Ramos (cell line): Measurements from ENCODE around the gene CCL19.

ENCODE experiments used
- in situ Hi-C: fragments of 300-500 bp; cut with MboI; formaldehyde crosslinking; loops from one replicate; pipeline ENCODE4 v1.14.3; 2022; ENCODE audit warnings: low sequenced_read_pairs; ENCODE audit not compliant: unreplicated experiment

The CCL19 gene

DNA sequence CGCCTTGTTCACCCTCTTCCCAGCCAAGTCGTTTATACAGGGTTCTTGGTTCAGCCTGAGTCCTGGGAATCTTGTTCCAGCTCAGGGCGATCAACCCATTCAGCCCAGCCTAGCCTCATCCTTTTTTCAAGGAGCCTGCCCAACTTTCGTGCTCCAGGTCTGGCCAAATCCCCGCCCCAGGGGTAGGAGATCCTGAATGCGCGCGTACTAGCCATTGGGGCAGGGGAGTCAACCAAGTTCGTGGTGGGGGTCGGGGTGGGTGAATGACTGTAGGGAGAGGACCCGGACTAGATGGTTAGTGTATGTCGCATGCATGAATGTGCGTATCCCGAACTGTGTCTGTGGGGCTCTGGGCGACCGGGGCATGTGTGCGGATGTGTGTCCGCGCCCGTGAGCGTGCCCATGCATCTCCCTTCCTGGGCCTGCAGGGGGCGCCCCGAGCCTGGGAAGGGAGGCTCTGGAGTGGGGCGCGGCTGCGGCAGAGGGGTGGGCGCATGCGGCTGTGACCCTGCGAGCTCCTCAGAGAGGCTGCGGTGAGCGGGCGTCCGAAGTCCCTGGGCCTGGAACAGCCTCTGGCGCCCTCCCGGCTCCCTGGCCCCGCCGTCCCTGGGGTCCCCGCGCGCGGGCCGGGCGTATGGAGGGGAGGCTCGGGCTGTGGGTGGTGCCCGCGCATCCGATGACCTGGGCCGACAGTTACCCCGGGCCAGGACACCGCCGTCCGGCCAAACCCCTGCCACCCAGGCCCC lies 10.1 kb upstream of the CCL19 start:
- in situ Hi-C loops = no loop called here

DNA sequence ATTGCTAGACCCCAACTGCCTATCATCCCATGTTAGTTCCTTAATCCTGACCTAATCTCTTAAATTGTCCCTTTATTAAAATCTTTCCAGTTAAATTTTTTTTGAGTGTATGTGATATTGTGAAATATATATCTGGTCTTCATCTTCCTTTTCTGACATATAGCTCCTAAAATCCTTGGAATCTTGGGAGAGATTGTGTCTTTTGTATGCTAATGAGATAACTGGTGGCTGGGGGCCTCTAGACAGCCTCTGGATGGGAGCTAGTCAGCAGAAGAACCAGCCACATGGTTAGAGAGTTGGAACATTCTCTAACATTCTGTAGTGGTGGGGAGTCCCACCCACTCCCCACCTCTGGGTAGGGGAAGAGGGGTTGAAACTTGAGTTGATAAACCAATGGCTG lies 3.7 kb upstream of the CCL19 start:
- in situ Hi-C loops = no loop called here

GRCh38 chr9:34693560-34693959 lies 2.5 kb upstream of the CCL19 start:
- in situ Hi-C loops = no loop called here

DNA sequence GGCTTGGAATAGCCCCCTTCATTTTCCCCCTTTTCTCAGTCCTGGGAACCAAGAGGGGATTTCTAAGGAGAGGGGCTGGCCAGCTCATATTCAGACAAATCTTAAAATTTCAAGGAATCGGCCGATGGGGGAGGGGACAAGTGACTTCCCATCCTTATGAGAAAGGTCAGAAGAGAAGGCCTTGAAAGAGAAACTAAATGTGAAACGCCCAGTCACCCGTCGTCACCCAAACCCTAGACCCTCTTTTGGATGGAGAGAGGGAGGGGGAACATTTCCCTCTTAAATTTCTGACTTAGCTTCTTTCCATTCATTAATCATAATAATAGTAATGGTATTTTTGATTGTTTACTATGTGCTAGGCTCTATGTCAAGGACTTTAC lies 850 bp upstream of the CCL19 start:
- in situ Hi-C loops = no loop called here

DNA sequence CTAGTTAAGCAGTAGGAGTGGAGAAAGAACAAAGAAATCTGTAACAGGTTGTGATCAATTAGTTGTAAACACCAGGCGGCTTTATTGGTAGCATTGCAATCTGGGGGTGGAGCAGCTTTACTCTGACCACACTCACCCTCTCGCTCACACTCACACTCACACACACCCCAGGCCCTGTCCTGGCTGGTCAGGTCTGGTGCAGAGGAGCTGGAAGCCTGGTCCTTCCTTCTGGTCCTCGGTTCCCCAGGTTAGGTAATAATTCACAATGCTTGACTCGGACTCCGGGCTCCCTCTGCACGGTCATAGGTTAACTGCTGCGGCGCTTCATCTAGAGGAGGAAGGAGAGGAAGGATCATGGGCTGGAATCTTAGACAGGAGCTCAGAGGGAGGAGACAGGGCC lies 1.6 kb downstream of the CCL19 start:
- in situ Hi-C loops = no loop called here

- in situ Hi-C loops = no loop called here
Observed at GRCh38 chr9:34689116-34689470, 2.0 kb downstream of the CCL19 start.

DNA sequence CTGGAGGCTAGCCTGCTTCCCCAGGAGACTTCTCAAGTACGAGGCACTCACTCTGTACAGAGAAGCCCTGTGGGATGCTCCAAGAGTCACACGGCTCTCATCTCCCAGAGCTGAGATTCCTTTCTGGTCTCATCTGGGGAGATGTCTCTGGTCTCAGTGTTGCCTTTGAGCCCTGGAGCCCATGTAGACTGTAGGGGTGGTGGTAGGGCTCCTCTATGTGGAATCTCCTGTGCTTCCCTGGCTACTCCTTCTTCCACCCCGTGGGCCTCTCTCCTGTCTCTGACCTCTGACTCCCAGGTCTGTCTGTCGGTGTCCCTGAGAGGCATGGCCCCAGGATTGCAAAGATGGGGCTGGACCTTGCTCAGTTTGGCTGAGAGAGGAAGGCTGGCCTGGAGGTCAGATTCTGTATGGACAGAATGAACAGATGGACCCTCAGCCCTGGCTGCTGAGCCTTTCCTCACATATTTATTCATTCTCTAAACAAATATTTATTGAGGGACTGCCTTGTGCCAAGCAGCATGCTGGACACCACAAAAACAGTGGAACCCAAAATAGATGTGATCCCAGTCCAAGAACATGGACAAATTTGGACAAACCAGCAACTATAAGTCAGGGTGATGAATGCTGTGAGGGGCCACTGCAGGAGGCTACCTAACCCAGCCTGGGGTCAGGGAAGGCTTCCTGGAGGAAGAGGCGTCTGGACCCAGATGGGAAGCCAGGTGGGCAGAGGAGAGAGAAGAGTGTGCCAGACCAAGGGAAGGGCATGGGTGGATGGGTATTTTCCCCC lies 2.6 kb downstream of the CCL19 start:
- in situ Hi-C loops = no loop called here

- in situ Hi-C loops = no loop called here
Observed at GRCh38 chr9:34687276-34688030, 3.6 kb downstream of the CCL19 start.

GRCh38 chr9:34686732-34687131 lies 4.3 kb downstream of the CCL19 start:
- in situ Hi-C loops = no loop called here

- in situ Hi-C loops = no loop called here
Observed at GRCh38 chr9:34686231-34686630, 4.8 kb downstream of the CCL19 start.

DNA sequence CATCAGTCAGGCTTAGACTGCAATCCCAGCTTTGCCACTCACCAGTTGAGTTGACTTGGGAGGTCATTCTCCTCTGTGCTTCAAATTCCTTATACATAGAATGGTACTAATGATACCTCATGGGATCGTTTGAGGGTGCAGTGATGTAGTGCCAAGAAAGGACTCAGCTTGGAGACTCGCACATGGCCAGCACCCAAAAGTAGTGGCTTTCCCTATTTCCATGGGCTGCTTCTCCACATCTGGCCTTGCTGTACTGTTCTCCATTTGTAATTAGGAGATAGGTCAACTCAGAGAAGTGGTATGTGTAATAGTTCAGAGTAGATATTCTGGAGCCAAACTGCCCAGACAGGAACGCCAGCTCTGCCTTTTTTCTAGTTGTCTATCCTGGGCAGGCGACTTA lies 5.5 kb downstream of the CCL19 start:
- in situ Hi-C loops = no loop called here

GRCh38 chr9:34684816-34685215 lies 6.3 kb downstream of the CCL19 start:
- in situ Hi-C loops = no loop called here

DNA sequence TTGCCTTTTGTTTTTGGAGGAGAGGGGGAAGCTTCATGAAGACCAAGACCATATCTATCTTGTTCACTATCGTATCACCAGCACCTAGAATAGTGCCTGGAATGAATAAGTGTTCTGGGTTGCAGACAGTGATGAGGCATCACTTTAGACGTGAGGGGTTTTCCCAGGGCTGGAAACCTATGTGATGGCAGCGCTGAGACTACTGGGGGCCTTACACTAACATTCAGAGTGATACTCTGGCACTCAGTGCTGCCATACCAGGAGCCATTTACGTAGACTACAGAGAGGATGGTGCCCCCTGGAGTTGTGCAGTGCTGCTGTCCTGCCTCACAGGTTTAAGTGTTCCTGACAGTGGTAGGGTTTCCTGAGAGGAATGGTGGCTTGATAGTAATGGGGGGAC lies 6.9 kb downstream of the CCL19 start:
- in situ Hi-C loops = no loop called here

GRCh38 chr9:34675869-34676268 lies 15.2 kb downstream of the CCL19 start:
- in situ Hi-C loops = no loop called here

- in situ Hi-C loops = no loop called here
Observed at GRCh38 chr9:34675048-34675714, 15.9 kb downstream of the CCL19 start.

GRCh38 chr9:34674440-34674839 lies 16.6 kb downstream of the CCL19 start:
- in situ Hi-C loops = no loop called here

DNA sequence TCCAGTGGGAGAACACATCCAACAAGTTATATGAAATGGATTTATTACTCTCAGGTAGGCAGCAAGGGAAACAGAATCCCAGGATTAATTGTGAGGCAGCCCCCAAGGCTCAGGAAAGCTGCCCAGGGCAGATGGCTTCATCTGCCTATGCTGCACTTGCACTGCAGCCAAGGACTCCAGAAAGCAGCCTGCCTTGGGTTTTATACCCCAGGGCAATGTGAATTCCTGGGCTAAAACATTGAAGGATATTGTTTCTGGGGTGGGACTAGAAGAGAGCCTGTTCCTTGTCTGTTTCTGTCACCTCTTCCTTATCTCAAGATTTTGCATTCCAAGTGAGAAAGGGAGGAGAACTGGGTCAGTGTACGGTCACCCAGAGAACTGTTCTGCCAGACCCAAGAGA lies 19.8 kb downstream of the CCL19 start:
- in situ Hi-C loops = no loop called here

- in situ Hi-C loops = no loop called here
Observed at GRCh38 chr9:34669809-34670562, 21.1 kb downstream of the CCL19 start.

GRCh38 chr9:34665381-34666250 lies 25.5 kb downstream of the CCL19 start:
- in situ Hi-C loops = no loop called here
